Suprapubic skin (tissue), 4 donors: ENCODE measurements around the gene KRT34. TPM values are rescaled to one million over a fixed set of nuclear protein-coding genes. Genes with fewer than 3 reads are reported as not detected.

Source experiments
- DNase-seq, 2 donors: peaks; one replicate each; pipeline ENCODE4 v3.0.0-alpha.2; 2019; ENCODE audit warnings: low spot score in 2 of 2
- H3K27ac ChIP-seq: fragments of 200-600 bp; sonication (generic); one replicate; pipeline ENCODE4 v1.5.1; 2019
- H3K27me3 ChIP-seq: fragments of 200-600 bp; sonication (generic); one replicate; pipeline ENCODE4 v1.5.1; 2019
- H3K36me3 ChIP-seq: fragments of 200-600 bp; sonication (generic); one replicate; pipeline ENCODE4 v1.5.1; 2019
- H3K4me1 ChIP-seq: fragments of 200-600 bp; sonication (generic); one replicate; pipeline ENCODE4 v1.5.1; 2019
- H3K4me3 ChIP-seq: fragments of 200-600 bp; sonication (generic); one replicate; pipeline ENCODE4 v1.5.1; 2019; ENCODE audit warnings: mild to moderate bottlenecking
- H3K9me3 ChIP-seq: fragments of 200-600 bp; sonication (generic); one replicate; pipeline ENCODE4 v1.5.1; 2019
- CTCF ChIP-seq, 2 donors: fragments of 200-600 bp in 1 of 2; fragments of 450-650 bp in 1 of 2; sonication (generic) in 1 of 2; IDR thresholded peaks; one replicate each; pipeline ENCODE4 v1.5.1; 2016 to 2019; ENCODE audit warnings: antibody characterized with exemption in 2 of 2, mild to moderate bottlenecking in 1 of 2, moderate library complexity in 1 of 2
- EP300 ChIP-seq: sonication (generic); formaldehyde crosslinking; IDR thresholded peaks from one replicate; pipeline ENCODE4 v1.6.1; 2017; ENCODE audit warnings: antibody characterized with exemption
- POLR2A ChIP-seq, 2 donors: fragments of 450-650 bp; IDR thresholded peaks; one replicate each; pipeline ENCODE4 v1.6.1; 2017; ENCODE audit warnings: antibody characterized with exemption in 2 of 2, mild to moderate bottlenecking in 2 of 2, moderate library complexity in 2 of 2
- POLR2AphosphoS5 ChIP-seq, 3 donors: sonication (generic); formaldehyde crosslinking; IDR thresholded peaks; one replicate each; pipeline ENCODE4 v1.6.1; 2017; ENCODE audit warnings: antibody characterized with exemption in 3 of 3
- WGBS: methylation state at CpG from one replicate; pipeline ENCODE4 v1.1.5; 2018; 5-methylcytosine and 5-hydroxymethylcytosine counted together
- total RNA-seq, 4 donors: library from RNA; depleted of rRNA; stranded (reverse); fragments of >200 nt; gene quantifications; one replicate each; pipeline ENCODE4 v1.1.0, GENCODE V29; 2016

KRT34 gene
- total RNA-seq, 4 donors from 2014 or later = 0.56 to 117 (median 22.2) TPM

- H3K27me3 ChIP-seq = no peaks in the 10 kb centered on the region
- H3K27ac ChIP-seq = no peak overlapping the region
- no peak overlapping the region for H3K4me3 ChIP-seq
- TF ChIP-seq POLR2AphosphoS5 (IDR thresholded peaks at IDR 0.05) = no peak
- no peak for TF ChIP-seq POLR2A (IDR thresholded peaks at IDR 0.05)
- TF ChIP-seq EP300 = no peak
- peak in 1 of 2 donors; percentile 55 for TF ChIP-seq CTCF (IDR thresholded peaks at IDR 0.05)
- H3K36me3 ChIP-seq = no peaks in the 10 kb centered on the region
- peak in 1 of 2 donors; percentile 52 for DNase-seq
- WGBS = 49% methylated on average over 10 of the region's 13 CpGs
- no peaks in the 10 kb centered on the region for H3K9me3 ChIP-seq
- no peaks in the 10 kb centered on the region for H3K4me1 ChIP-seq
Observed at GRCh38 chr17:41329279-41329948, 52.7 kb downstream of the KRT34 start.

GRCh38 chr17:41328207-41328606 is 53.9 kb downstream of the KRT34 start:
- H3K36me3 ChIP-seq = no peaks in the 10 kb centered on the region
- DNase-seq = no peak
- TF ChIP-seq POLR2AphosphoS5 (IDR thresholded peaks at IDR 0.05) = no peak
- no peak for TF ChIP-seq CTCF (IDR thresholded peaks at IDR 0.05)
- no peak for TF ChIP-seq EP300
- no peak for TF ChIP-seq POLR2A (IDR thresholded peaks at IDR 0.05)
- H3K4me1 ChIP-seq = no peaks in the 10 kb centered on the region
- H3K27me3 ChIP-seq = no peaks in the 10 kb centered on the region
- no peak overlapping the region for H3K4me3 ChIP-seq
- H3K27ac ChIP-seq = no peak overlapping the region
- WGBS = 80% methylated on average over 3 of the region's 7 CpGs
- no peaks in the 10 kb centered on the region for H3K9me3 ChIP-seq

Other genes starting within 250 kb of the KRT34 start
- gene KRTAP4-6, start 241.8 kb downstream of the KRT34 start, total RNA-seq = 10 to 100 TPM in 2 of 4 donors, 1 to 10 TPM in 1, not detected in 1; 9.0 to 45.0 (median 13.0) TPM
- 10 to 100 TPM in 1 of 4 donors, 1 to 10 TPM in 2, not detected in 1; 1.1 to 19.2 (median 2.2) TPM for gene KRTAP4-5, start 232.5 kb downstream of the KRT34 start, total RNA-seq
- 10 to 100 TPM in 2 of 4 donors, 1 to 10 TPM in 1, not detected in 1; 7.7 to 81.7 (median 24.6) TPM for gene KRTAP4-4, start 221.6 kb downstream of the KRT34 start, total RNA-seq
- 10 to 100 TPM in 2 of 4 donors, 1 to 10 TPM in 1, not detected in 1; 9.0 to 35.4 (median 16.4) TPM for gene KRTAP4-3, start 214.1 kb downstream of the KRT34 start, total RNA-seq
- 10 to 100 TPM in 3 of 4 donors, not detected in 1; 16.1 to 86.3 (median 16.3) TPM for gene KRTAP4-2, start 204.1 kb downstream of the KRT34 start, total RNA-seq
- 10 to 100 TPM in 2 of 4 donors, 1 to 10 TPM in 1, not detected in 1; 4.2 to 51.7 (median 16.7) TPM for gene KRTAP4-1, start 197.4 kb downstream of the KRT34 start, total RNA-seq
- 1 to 10 TPM in 1 of 4 donors, not detected in 3; 1.1 TPM for gene KRTAP9-1, start 192.4 kb downstream of the KRT34 start, total RNA-seq
- 100 to 1,000 TPM in 1 of 4 donors, 10 to 100 TPM in 2, not detected in 1; 36.3 to 127 (median 60.8) TPM for gene KRTAP9-2, start 155.7 kb downstream of the KRT34 start, total RNA-seq
- 100 to 1,000 TPM in 1 of 4 donors, 10 to 100 TPM in 2, not detected in 1; 29.0 to 178 (median 61.4) TPM for gene KRTAP9-3, start 149.9 kb downstream of the KRT34 start, total RNA-seq
- gene KRTAP9-8, start 144.3 kb downstream of the KRT34 start, total RNA-seq = 10 to 100 TPM in 3 of 4 donors, not detected in 1; 27.1 to 89.8 (median 46.6) TPM
- 100 to 1,000 TPM in 1 of 4 donors, 10 to 100 TPM in 2, not detected in 1; 18.8 to 103 (median 50.1) TPM for gene KRTAP9-4, start 132.6 kb downstream of the KRT34 start, total RNA-seq
- 10 to 100 TPM in 3 of 4 donors, not detected in 1; 14.3 to 53.1 (median 23.9) TPM for gene KRTAP9-9, start 126.9 kb downstream of the KRT34 start, total RNA-seq
- 1 to 10 TPM in 1 of 4 donors, under 1 TPM in 1, not detected in 2; 0.52 to 7.1 TPM for gene KRTAP9-6, start 116.9 kb downstream of the KRT34 start, total RNA-seq
- gene KRTAP9-7, start 106.6 kb downstream of the KRT34 start, total RNA-seq = 10 to 100 TPM in 1 of 4 donors, 1 to 10 TPM in 1, not detected in 2; 10.0 to 20.3 TPM
- 1 to 10 TPM in 2 of 4 donors, under 1 TPM in 1, not detected in 1; 0.85 to 3.4 (median 2.2) TPM for gene KRTAP29-1, start 79.5 kb downstream of the KRT34 start, total RNA-seq
- gene KRTAP16-1, start 73.0 kb downstream of the KRT34 start, total RNA-seq = 10 to 100 TPM in 1 of 4 donors, 1 to 10 TPM in 2, not detected in 1; 2.2 to 22.0 (median 4.0) TPM
- gene KRTAP17-1, start 66.6 kb downstream of the KRT34 start, total RNA-seq = 10 to 100 TPM in 2 of 4 donors, 1 to 10 TPM in 1, not detected in 1; 8.0 to 81.5 (median 24.2) TPM
- gene KRT33A, start 31.5 kb downstream of the KRT34 start, total RNA-seq = 100 to 1,000 TPM in 1 of 4 donors, 10 to 100 TPM in 1, 1 to 10 TPM in 2; 1.2 to 144 (median 8.3) TPM
- gene KRT33B, start 12.5 kb downstream of the KRT34 start, total RNA-seq = 100 to 1,000 TPM in 1 of 4 donors, 10 to 100 TPM in 2, not detected in 1; 10.7 to 194 (median 27.9) TPM
- gene KRT31, start 15.3 kb upstream of the KRT34 start, total RNA-seq = 100 to 1,000 TPM in 1 of 4 donors, 10 to 100 TPM in 3; 38.5 to 618 (median 84.8) TPM
- 1 to 10 TPM in 1 of 4 donors, under 1 TPM in 1, not detected in 2; 0.53 to 7.1 TPM for gene KRT37, start 42.3 kb upstream of the KRT34 start, total RNA-seq
- 10 to 100 TPM in 1 of 4 donors, 1 to 10 TPM in 2, not detected in 1; 1.6 to 21.6 (median 3.9) TPM for gene KRT38, start 58.7 kb upstream of the KRT34 start, total RNA-seq
- gene KRT32, start 85.1 kb upstream of the KRT34 start, total RNA-seq = 10 to 100 TPM in 3 of 4 donors, under 1 TPM in 1; 0.40 to 71.2 (median 14.8) TPM
- 100 to 1,000 TPM in 1 of 4 donors, 10 to 100 TPM in 2, 1 to 10 TPM in 1; 2.5 to 156 (median 38.8) TPM for gene KRT35, start 98.8 kb upstream of the KRT34 start, total RNA-seq
- 1 to 10 TPM in 2 of 4 donors, under 1 TPM in 1, not detected in 1; 0.79 to 3.9 (median 1.2) TPM for gene KRT36, start 107.6 kb upstream of the KRT34 start, total RNA-seq
- under 1 TPM in 1 of 4 donors, not detected in 3; 0.51 TPM for gene KRT13, start 123.3 kb upstream of the KRT34 start, total RNA-seq
- 1,000 to 10,000 TPM in 3 of 4 donors, 100 to 1,000 TPM in 1; 690 to 2,507 (median 1,431) TPM for gene KRT15, start 136.6 kb upstream of the KRT34 start, total RNA-seq
- gene KRT19, start 146.0 kb upstream of the KRT34 start, total RNA-seq = 100 to 1,000 TPM; 180 to 307 (median 215) TPM
- 1 to 10 TPM in 1 of 4 donors, under 1 TPM in 3; 0.68 to 1.6 (median 0.82) TPM for gene KRT9, start 189.8 kb upstream of the KRT34 start, total RNA-seq
- gene KRT14, start 204.6 kb upstream of the KRT34 start, total RNA-seq = over 10,000 TPM in 2 of 4 donors, 1,000 to 10,000 TPM in 2; 7,400 to 12,534 (median 10,685) TPM
- 100 to 1,000 TPM in 3 of 4 donors, 10 to 100 TPM in 1; 65.7 to 772 (median 341) TPM for gene KRT16, start 230.5 kb upstream of the KRT34 start, total RNA-seq
- gene KRT17, start 242.3 kb upstream of the KRT34 start, total RNA-seq = 1,000 to 10,000 TPM in 2 of 4 donors, 100 to 1,000 TPM in 2; 434 to 2,751 (median 1,314) TPM